DMS 273 (cell line): ENCODE data around the gene TNFAIP8.
A peak's percentile ranks its signal among the peaks of the same experiment; 100 is the strongest.
"Not testable (repeated sequence)": the region's sequence is repeated elsewhere in the genome, so short reads cannot be mapped to it uniquely, and the experiment has no call there.

Experiments
- DNase-seq: peaks from one replicate; lab custom pipeline; 2025; ENCODE audit not compliant: unreplicated experiment; lab: John Stamatoyannopoulos, UW

TNFAIP8 gene

GRCh38 chr5:119412279-119413227 lies 56.7 kb downstream of the TNFAIP8 start:
- no peak for DNase-seq

GRCh38 chr5:119414124-119414734 lies 58.4 kb downstream of the TNFAIP8 start:
- DNase-seq: not testable (repeated sequence)

GRCh38 chr5:119417891-119418605 lies 62.2 kb downstream of the TNFAIP8 start:
- peak; percentile 8 for DNase-seq

GRCh38 chr5:119418606-119419100 lies 62.8 kb downstream of the TNFAIP8 start:
- DNase-seq: peak; percentile 5

GRCh38 chr5:119420169-119420568 lies 64.3 kb downstream of the TNFAIP8 start:
- DNase-seq: no peak

GRCh38 chr5:119426057-119426456 lies 70.2 kb downstream of the TNFAIP8 start:
- DNase-seq: no peak

GRCh38 chr5:119427060-119427459 lies 71.2 kb downstream of the TNFAIP8 start:
- no peak for DNase-seq

GRCh38 chr5:119427596-119427995 lies 71.8 kb downstream of the TNFAIP8 start:
- DNase-seq: not testable (repeated sequence)

- not testable (repeated sequence) for DNase-seq
These were observed 72.3 kb downstream of the TNFAIP8 start for GRCh38 chr5:119428166-119428565.

- DNase-seq: not testable (repeated sequence)
These were observed 72.8 kb downstream of the TNFAIP8 start for GRCh38 chr5:119428574-119428973.

- DNase-seq: not testable (repeated sequence)
These were observed 76.9 kb downstream of the TNFAIP8 start for GRCh38 chr5:119432674-119433237.

GRCh38 chr5:119435436-119436132 lies 79.8 kb downstream of the TNFAIP8 start:
- peak; percentile 65 for DNase-seq

GRCh38 chr5:119437785-119438586 lies 82.2 kb downstream of the TNFAIP8 start:
- DNase-seq: not testable (repeated sequence)

- not testable (repeated sequence) for DNase-seq
These were observed 82.7 kb downstream of the TNFAIP8 start for GRCh38 chr5:119438587-119438917.

GRCh38 chr5:119439140-119439631 lies 83.4 kb downstream of the TNFAIP8 start:
- no peak for DNase-seq

- DNase-seq: not testable (repeated sequence)
These were observed 83.8 kb downstream of the TNFAIP8 start for GRCh38 chr5:119439632-119440031.

- not testable (repeated sequence) for DNase-seq
These were observed 88.8 kb downstream of the TNFAIP8 start for GRCh38 chr5:119444643-119445042.

GRCh38 chr5:119445544-119445943 lies 89.7 kb downstream of the TNFAIP8 start:
- no peak for DNase-seq
